ENCODE measurements around the gene ACTL6B.

DNA sequence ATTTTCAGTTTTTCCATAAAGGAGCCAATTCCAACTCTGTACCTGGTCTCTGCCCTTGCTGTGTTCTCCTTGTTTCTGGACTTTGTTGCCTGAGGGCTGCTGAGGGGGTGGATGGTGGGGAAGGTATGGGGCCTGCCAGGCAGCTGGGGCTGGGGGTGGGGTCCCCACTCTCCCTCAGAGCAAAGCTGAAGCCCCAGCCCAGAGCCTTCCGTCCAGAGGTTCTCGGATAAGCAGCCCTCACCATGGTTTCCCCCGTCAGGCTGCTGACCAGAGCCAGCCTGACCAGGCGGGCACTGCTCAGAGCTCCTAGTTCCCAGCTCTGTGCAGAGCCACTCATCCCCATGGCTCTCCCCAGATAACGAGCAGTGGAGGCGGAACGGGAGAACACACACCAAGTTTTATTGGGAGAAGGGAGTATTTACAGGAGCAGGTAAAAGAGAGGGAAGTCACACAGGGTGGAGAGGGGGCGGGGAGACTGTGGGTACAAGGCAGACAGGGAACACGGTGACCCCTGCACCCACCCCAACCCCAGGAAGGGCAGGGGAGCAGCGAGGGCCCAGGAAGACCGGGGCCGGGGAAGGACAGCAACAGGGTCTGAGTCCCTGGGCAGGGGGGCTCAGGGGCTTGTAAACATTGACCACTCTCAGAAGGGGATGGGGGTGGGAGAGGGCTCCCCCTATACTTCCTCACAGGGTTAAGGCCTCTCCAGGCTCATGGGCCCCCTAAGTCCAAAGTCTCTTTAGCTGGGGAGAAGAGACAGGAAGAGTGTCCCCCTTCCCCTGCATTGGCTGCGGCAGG is 23.1 kb upstream of the ACTL6B start:
- TF ChIP-seq, protein P1, sequence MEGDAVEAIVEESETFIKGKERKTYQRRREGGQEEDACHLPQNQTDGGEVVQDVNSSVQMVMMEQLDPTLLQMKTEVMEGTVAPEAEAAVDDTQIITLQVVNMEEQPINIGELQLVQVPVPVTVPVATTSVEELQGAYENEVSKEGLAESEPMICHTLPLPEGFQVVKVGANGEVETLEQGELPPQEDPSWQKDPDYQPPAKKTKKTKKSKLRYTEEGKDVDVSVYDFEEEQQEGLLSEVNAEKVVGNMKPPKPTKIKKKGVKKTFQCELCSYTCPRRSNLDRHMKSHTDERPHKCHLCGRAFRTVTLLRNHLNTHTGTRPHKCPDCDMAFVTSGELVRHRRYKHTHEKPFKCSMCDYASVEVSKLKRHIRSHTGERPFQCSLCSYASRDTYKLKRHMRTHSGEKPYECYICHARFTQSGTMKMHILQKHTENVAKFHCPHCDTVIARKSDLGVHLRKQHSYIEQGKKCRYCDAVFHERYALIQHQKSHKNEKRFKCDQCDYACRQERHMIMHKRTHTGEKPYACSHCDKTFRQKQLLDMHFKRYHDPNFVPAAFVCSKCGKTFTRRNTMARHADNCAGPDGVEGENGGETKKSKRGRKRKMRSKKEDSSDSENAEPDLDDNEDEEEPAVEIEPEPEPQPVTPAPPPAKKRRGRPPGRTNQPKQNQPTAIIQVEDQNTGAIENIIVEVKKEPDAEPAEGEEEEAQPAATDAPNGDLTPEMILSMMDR (conservative IDR thresholded peaks at IDR 0.05; ENCODE audit: low read depth, low read length) = no peak
- no peak for TF ChIP-seq EZH2phosphoT487 (IDR thresholded peaks at IDR 0.05; ENCODE audit: borderline replicate concordance, low read length)
- TF ChIP-seq EZH2 (IDR thresholded peaks at IDR 0.05; ENCODE audit: low read length, unreplicated experiment) = no peak

All from PC-3 (cell line).